Measurements from ENCODE around the gene ZNF569.
"Not testable (repeated sequence)": the region's sequence is repeated elsewhere in the genome, so short reads cannot be mapped to it uniquely, and the experiment has no call there.

The ZNF569 gene

GRCh38 chr19:37466277-37466797 lies 907 bp downstream of the ZNF569 start:
- no peak for TF ChIP-seq CTCF (IDR thresholded peaks at IDR 0.05; ENCODE audit: low read depth, low read length)
- H3K4me3 ChIP-seq (ENCODE audit: low read depth, low read length): peak overlapping the region; percentile 85

- TF ChIP-seq CTCF (IDR thresholded peaks at IDR 0.05; ENCODE audit: low read depth, low read length): no peak
- no peak overlapping the region for H3K4me3 ChIP-seq (ENCODE audit: low read depth, low read length)
Observed at GRCh38 chr19:37452500-37453245, 14.6 kb downstream of the ZNF569 start.

GRCh38 chr19:37413313-37414084 lies 53.7 kb downstream of the ZNF569 start:
- TF ChIP-seq CTCF (IDR thresholded peaks at IDR 0.05; ENCODE audit: low read depth, low read length): no peak
- H3K4me3 ChIP-seq (ENCODE audit: low read depth, low read length): no peak overlapping the region

GRCh38 chr19:37412700-37413099 lies 54.5 kb downstream of the ZNF569 start:
- no peak for TF ChIP-seq CTCF (IDR thresholded peaks at IDR 0.05; ENCODE audit: low read depth, low read length)
- H3K4me3 ChIP-seq (ENCODE audit: low read depth, low read length): no peak overlapping the region

- not testable (repeated sequence) for H3K4me3 ChIP-seq (ENCODE audit: low read depth, low read length)
Observed at GRCh38 chr19:37406140-37406846, 61.0 kb downstream of the ZNF569 start.

GRCh38 chr19:37403403-37403802 lies 63.8 kb downstream of the ZNF569 start:
- TF ChIP-seq CTCF (IDR thresholded peaks at IDR 0.05; ENCODE audit: low read depth, low read length): no peak
- H3K4me3 ChIP-seq (ENCODE audit: low read depth, low read length): no peak overlapping the region

- H3K4me3 ChIP-seq (ENCODE audit: low read depth, low read length): no peak overlapping the region
- TF ChIP-seq CTCF (IDR thresholded peaks at IDR 0.05; ENCODE audit: low read depth, low read length): no peak
Observed at GRCh38 chr19:37401078-37401477, 66.2 kb downstream of the ZNF569 start.

GRCh38 chr19:37391399-37391798 lies 75.8 kb downstream of the ZNF569 start:
- H3K4me3 ChIP-seq (ENCODE audit: low read depth, low read length): not testable (repeated sequence)
